ENCODE data around the gene KNOP1. TPM values are rescaled to one million over a fixed set of nuclear protein-coding genes. Genes with fewer than 3 reads are reported as not detected.
"Not testable (repeated sequence)": the region's sequence is repeated elsewhere in the genome, so short reads cannot be mapped to it uniquely, and the experiment has no call there.

The KNOP1 gene
- total and polyA plus RNA-seq, 11 donors: 6.3 to 12.1 (median 8.2) TPM

- no peaks in the 10 kb centered on the region for H3K9me3 ChIP-seq
- peak overlapping the region in 11 of 12 donors; percentile 70 to 94 (median 85) for H3K27ac ChIP-seq
- no peaks in the 10 kb centered on the region for H3K27me3 ChIP-seq
- DNase-seq (no peak), ATAC-seq (no peak)
- WGBS, 4 donors: 0% methylated on average over 21 of the region's 21 CpGs
- H3K4me3 ChIP-seq: peak overlapping the region; percentile 67 to 99 (median 87)
- TF ChIP-seq, protein P1, sequence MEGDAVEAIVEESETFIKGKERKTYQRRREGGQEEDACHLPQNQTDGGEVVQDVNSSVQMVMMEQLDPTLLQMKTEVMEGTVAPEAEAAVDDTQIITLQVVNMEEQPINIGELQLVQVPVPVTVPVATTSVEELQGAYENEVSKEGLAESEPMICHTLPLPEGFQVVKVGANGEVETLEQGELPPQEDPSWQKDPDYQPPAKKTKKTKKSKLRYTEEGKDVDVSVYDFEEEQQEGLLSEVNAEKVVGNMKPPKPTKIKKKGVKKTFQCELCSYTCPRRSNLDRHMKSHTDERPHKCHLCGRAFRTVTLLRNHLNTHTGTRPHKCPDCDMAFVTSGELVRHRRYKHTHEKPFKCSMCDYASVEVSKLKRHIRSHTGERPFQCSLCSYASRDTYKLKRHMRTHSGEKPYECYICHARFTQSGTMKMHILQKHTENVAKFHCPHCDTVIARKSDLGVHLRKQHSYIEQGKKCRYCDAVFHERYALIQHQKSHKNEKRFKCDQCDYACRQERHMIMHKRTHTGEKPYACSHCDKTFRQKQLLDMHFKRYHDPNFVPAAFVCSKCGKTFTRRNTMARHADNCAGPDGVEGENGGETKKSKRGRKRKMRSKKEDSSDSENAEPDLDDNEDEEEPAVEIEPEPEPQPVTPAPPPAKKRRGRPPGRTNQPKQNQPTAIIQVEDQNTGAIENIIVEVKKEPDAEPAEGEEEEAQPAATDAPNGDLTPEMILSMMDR (IDR thresholded peaks at IDR 0.05): no peak
- no peak for TF ChIP-seq POLR2A (IDR thresholded peaks at IDR 0.05)
- intact Hi-C loops (cut with DNase I): loop anchor here in 9 of 10 donors (2.0 to 10.0 kb wide), 8 partner anchors 34 to 166 kb away; partner anchors contain the start of genes GPRC5B (in 6 of the 9) and VPS35L (in 1 of the 9)
- H3K4me1 ChIP-seq: peaks cover 0 to 44% (median 35%) of the 10 kb centered on the region in 12 donors
- H3K36me3 ChIP-seq: peaks cover 0 to 16% (median 12%) of the 10 kb centered on the region in 9 donors
These were observed 568 bp upstream of the KNOP1 start for GRCh38 chr16:19718624-19718965.

- peak overlapping the region; percentile 67 to 99 (median 87) for H3K4me3 ChIP-seq
- no peak for TF ChIP-seq POLR2A (IDR thresholded peaks at IDR 0.05)
- TF ChIP-seq, protein P1 (IDR thresholded peaks at IDR 0.05): no peak
- DNase-seq (no peak), ATAC-seq (no peak)
- no peaks in the 10 kb centered on the region for H3K27me3 ChIP-seq
- 0% methylated on average over 10 of the region's 10 CpGs for WGBS, 4 donors
- H3K27ac ChIP-seq: peak overlapping the region in 11 of 12 donors; percentile 75 to 94 (median 85)
- no peaks in the 10 kb centered on the region for H3K9me3 ChIP-seq
- intact Hi-C loops (cut with DNase I): loop anchor here in 8 of 10 donors (5.0 to 10.0 kb wide), 6 partner anchors 35 to 167 kb away; partner anchors contain the start of genes GPRC5B (in 5 of the 8) and VPS35L (in 1 of the 8)
- peaks cover 0 to 29% (median 15%) of the 10 kb centered on the region in 9 donors for H3K36me3 ChIP-seq
- H3K4me1 ChIP-seq: peaks cover 0 to 44% (median 35%) of the 10 kb centered on the region in 12 donors
These were observed 713 bp downstream of the KNOP1 start for GRCh38 chr16:19717314-19717713.

GRCh38 chr16:19716728-19717127 is 1.3 kb downstream of the KNOP1 start:
- not testable (repeated sequence) for DNase-seq

DNA sequence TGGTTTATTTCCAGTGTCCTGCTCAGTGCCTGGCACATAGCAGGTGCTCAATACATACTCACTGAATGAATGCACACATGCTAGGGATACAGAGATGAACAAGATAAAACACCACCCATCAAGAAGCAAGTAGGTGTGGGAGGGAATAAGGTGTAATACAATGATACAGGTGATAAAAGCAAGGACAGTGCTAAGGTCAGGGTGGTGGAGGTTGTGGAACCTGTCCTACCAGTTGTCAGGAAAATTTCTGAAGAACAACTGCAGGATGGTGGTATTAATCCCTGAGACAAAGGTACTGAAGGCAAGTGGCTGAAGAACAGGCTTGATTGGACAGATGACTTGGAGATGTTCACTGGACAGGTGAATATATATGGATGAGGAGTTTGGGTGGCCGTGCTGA is 1.8 kb downstream of the KNOP1 start:
- ATAC-seq: no peak
- peaks cover under 1 to 46% (median 37%) of the 10 kb centered on the region in 12 donors for H3K4me1 ChIP-seq

More at GRCh38 chr16:19716728-19717127, 1.3 kb downstream of the KNOP1 start:
- not testable (repeated sequence) for H3K9me3 ChIP-seq, ATAC-seq, H3K27me3 ChIP-seq
- peaks cover 0 to 44% (median 35%) of the 10 kb centered on the region in 12 donors for H3K4me1 ChIP-seq
- peak overlapping the region in 11 of 12 donors; percentile 67 to 99 (median 89) for H3K4me3 ChIP-seq
- peak overlapping the region in 7 of 12 donors; percentile 75 to 94 (median 83) for H3K27ac ChIP-seq
- H3K36me3 ChIP-seq: peaks cover 0 to 35% (median 15%) of the 10 kb centered on the region in 9 donors
- intact Hi-C loops (cut with DNase I): loop anchor here in 8 of 10 donors (5.0 to 10.0 kb wide), 6 partner anchors 36 to 168 kb away; partner anchors contain the start of genes GPRC5B (in 5 of the 8) and VPS35L (in 1 of the 8)
- 37 to 59% (median 49%) methylated on average over 11 of the region's 11 CpGs for WGBS, 4 donors

More for the DNA sequence above, 1.8 kb downstream of the KNOP1 start:
- Histone ChIP-seq H3K4me3 (peak overlapping the region in 8 of 12 donors; percentile 83 to 99 (median 91)), H3K27me3 (no peaks in the 10 kb centered on the region), H3K36me3 (peaks cover 0 to 39% (median 15%) of the 10 kb centered on the region in 9 donors), H3K9me3 (no peaks in the 10 kb centered on the region), H3K27ac (peak overlapping the region in 3 of 12 donors; percentile 10 to 86 (median 19))
- no peak for DNase-seq
- TF ChIP-seq, protein P1 (IDR thresholded peaks at IDR 0.05): no peak
- no peak for TF ChIP-seq POLR2A (IDR thresholded peaks at IDR 0.05)
- intact Hi-C loops (cut with DNase I): loop anchor here in 8 of 10 donors (5.0 to 10.0 kb wide), 6 partner anchors 36 to 169 kb away; partner anchors contain the start of genes GPRC5B (in 5 of the 8) and VPS35L (in 1 of the 8)
- WGBS, 4 donors: 70 to 93% (median 86%) methylated on average over 1 of the region's 1 CpG
